GM19193 (cell line): ENCODE measurements around the gene PDCD4.

Experiments used
- POLR2A ChIP-seq: IDR thresholded peaks from 4 replicates; pipeline ENCODE4 v1.6.1; 2011; ENCODE audit not compliant: insufficient read depth, insufficient read length; ENCODE audit errors: extremely low read depth

PDCD4 gene

GRCh38 chr10:110916554-110917346 lies 45.0 kb downstream of the PDCD4 start:
- no peak for TF ChIP-seq POLR2A

GRCh38 chr10:110918269-110918642 lies 46.5 kb downstream of the PDCD4 start:
- no peak for TF ChIP-seq POLR2A

- TF ChIP-seq POLR2A = peak; percentile 88
Measured at GRCh38 chr10:110918643-110919348, 47.1 kb downstream of the PDCD4 start, which contains the start of gene BBIP1. Gene BBIP1, minus strand, starts transcription at chr10:110919180. Its CDS starts 1,023 bp downstream, at chr10:110918157.

GRCh38 chr10:110919349-110919931 lies 47.7 kb downstream of the PDCD4 start, which contains the start of gene SHOC2:
Gene SHOC2, plus strand, starts transcription at chr10:110919604. Its CDS starts 44,755 bp downstream, at chr10:110964359.
- TF ChIP-seq POLR2A = peak; percentile 83

- no peak for TF ChIP-seq POLR2A
Measured at GRCh38 chr10:110919971-110920881, 48.5 kb downstream of the PDCD4 start.

- TF ChIP-seq POLR2A = no peak
Measured at GRCh38 chr10:110923856-110924493, 52.2 kb downstream of the PDCD4 start.

GRCh38 chr10:110927461-110927860 lies 55.7 kb downstream of the PDCD4 start:
- TF ChIP-seq POLR2A = no peak

- TF ChIP-seq POLR2A = no peak
Measured at GRCh38 chr10:110931769-110932381, 60.1 kb downstream of the PDCD4 start.

GRCh38 chr10:110932505-110933180 lies 60.9 kb downstream of the PDCD4 start:
- TF ChIP-seq POLR2A = no peak

- TF ChIP-seq POLR2A = no peak
Measured at GRCh38 chr10:110936757-110937156, 65.0 kb downstream of the PDCD4 start.

GRCh38 chr10:110939419-110939818 lies 67.7 kb downstream of the PDCD4 start:
- no peak for TF ChIP-seq POLR2A

GRCh38 chr10:110944792-110945396 lies 73.2 kb downstream of the PDCD4 start:
- TF ChIP-seq POLR2A = no peak

- TF ChIP-seq POLR2A = no peak
Measured at GRCh38 chr10:110946496-110946895, 74.8 kb downstream of the PDCD4 start.

- no peak for TF ChIP-seq POLR2A
Measured at GRCh38 chr10:110947061-110947595, 75.4 kb downstream of the PDCD4 start.
